CD4-positive, alpha-beta memory T cell (primary cell): ENCODE results near the gene OR52W1. TPM values are rescaled to one million over a fixed set of nuclear protein-coding genes. Genes with fewer than 3 reads are reported as not detected.

Experiments
- CTCF ChIA-PET: fragments of 350-600 bp; sonication (Branson Sonifier 250); formaldehyde crosslinking; loops from one replicate; lab custom pipeline; 2021; ENCODE audit warnings: inconsistent platforms; ENCODE audit not compliant: partially characterized antibody; lab: Charles Lee
- POLR2A ChIA-PET: fragments of 350-600 bp; sonication (Branson Sonifier 250); formaldehyde crosslinking; loops from one replicate; lab custom pipeline; 2021; ENCODE audit not compliant: partially characterized antibody; lab: Charles Lee
- DNase-seq, 5 donors: peaks; one replicate each; pipeline versions ENCODE4 v3.0.0 to v3.0.0-alpha.2; 2020 to 2022; ENCODE audit warnings: mixed read lengths in 1 of 5
- H3K27ac ChIP-seq: one replicate; pipeline ENCODE4 v1.7.0; 2013; ENCODE audit warnings: low read depth, low read length
- H3K27me3 ChIP-seq: 2 replicates; pipeline ENCODE4 v1.7.0; 2013; ENCODE audit warnings: mild to moderate bottlenecking, low read length, moderate library complexity; ENCODE audit not compliant: insufficient read depth
- H3K36me3 ChIP-seq: 2 replicates; pipeline ENCODE4 v1.7.0; 2013; ENCODE audit warnings: mild to moderate bottlenecking, low read length, moderate library complexity; ENCODE audit not compliant: insufficient read depth
- H3K4me1 ChIP-seq: 2 replicates; pipeline ENCODE4 v1.7.0; 2013; ENCODE audit warnings: mild to moderate bottlenecking, low read length, moderate library complexity; ENCODE audit not compliant: insufficient read depth
- H3K4me3 ChIP-seq, 2 donors: one replicate each; pipeline ENCODE4 v1.7.0; 2013; ENCODE audit warnings: low read length in 2 of 2, mild to moderate bottlenecking in 1 of 2
- H3K9me3 ChIP-seq, 2 donors: one replicate each; pipeline ENCODE4 v1.7.0; 2013; ENCODE audit warnings: low read length in 2 of 2, control low read depth in 1 of 2; ENCODE audit not compliant: control insufficient read depth in 1 of 2
- H3K27ac Mint-ChIP-seq, 7 donors: one replicate each; pipeline ENCODE4 v1.8.0; 2020 to 2021; ENCODE audit warnings: mixed read lengths in 7 of 7, mild to moderate bottlenecking in 6 of 7, inconsistent platforms in 3 of 7, moderate library complexity in 3 of 7
- H3K27me3 Mint-ChIP-seq, 2 donors: one replicate each; pipeline ENCODE4 v1.8.0; 2020 to 2021; ENCODE audit warnings: mixed read lengths in 2 of 2
- H3K36me3 Mint-ChIP-seq, 2 donors: one replicate each; pipeline ENCODE4 v1.8.0; 2020 to 2021; ENCODE audit warnings: mixed read lengths in 2 of 2, inconsistent platforms in 1 of 2, mild to moderate bottlenecking in 1 of 2
- H3K4me1 Mint-ChIP-seq, 4 donors: one replicate each; pipeline ENCODE4 v1.8.0; 2020 to 2021; ENCODE audit warnings: mixed read lengths in 4 of 4, mild to moderate bottlenecking in 1 of 4
- H3K4me3 Mint-ChIP-seq, 8 donors: one replicate each; pipeline ENCODE4 v1.8.0; 2020 to 2021; ENCODE audit warnings: mixed read lengths in 8 of 8, mild to moderate bottlenecking in 7 of 8, moderate library complexity in 6 of 8, inconsistent platforms in 3 of 8
- H3K9me3 Mint-ChIP-seq, 8 donors: one replicate each; pipeline ENCODE4 v1.8.0; 2020 to 2021; ENCODE audit warnings: mixed read lengths in 8 of 8, mild to moderate bottlenecking in 5 of 8, inconsistent platforms in 3 of 8, moderate library complexity in 1 of 8
- intact Hi-C: fragments of 100-400 bp; cut with micrococcal nuclease; formaldehyde crosslinking; loops from one replicate; pipeline ENCODE4 v1.15.1; 2023
- polyA plus RNA-seq, 2 donors: library from polyadenylated mRNA; unstranded; fragments of 300-500 nt; fragmentation: Illumina TruSeq; gene quantifications; one replicate each; pipeline ENCODE4 v1.2.3, GENCODE V29; 2021
- total RNA-seq, 2 experiments: library from RNA; stranded (reverse); gene quantifications; one replicate each; pipeline ENCODE4 v1.2.3, GENCODE V29; 2021

The OR52W1 gene
- not detected for total RNA-seq
- not detected for polyA plus RNA-seq

GRCh38 chr11:6199174-6199810 is at the start of gene OR52W1:
Gene OR52W1 (plus strand): TSS chr11:6199224. CDS start chr11:6199224, 0 bp downstream.
- no peak for DNase-seq
- peak within 1 kb of the TSS in 2 of 7 donors; percentile 20 to 43 for H3K27ac Mint-ChIP-seq
- no peaks in the 10 kb centered on the region for H3K36me3 Mint-ChIP-seq
- Histone ChIP-seq H3K4me3 (no peak within 1 kb of the TSS), H3K27ac (no peak within 1 kb of the TSS), H3K36me3 (no peaks in the 10 kb centered on the region), H3K4me1 (peaks cover 18% of the 10 kb centered on the region), H3K27me3 (no peaks in the 10 kb centered on the region), H3K9me3 (no peaks in the 10 kb centered on the region)
- no peak within 1 kb of the TSS for H3K4me3 Mint-ChIP-seq
- ChIA-PET CTCF (no interaction called here), POLR2A (no interaction called here)
- peaks cover 0 to 1% (median 0%) of the 10 kb centered on the region in 8 donors for H3K9me3 Mint-ChIP-seq
- peaks cover 18 to 38% (median 25%) of the 10 kb centered on the region in 4 donors for H3K4me1 Mint-ChIP-seq
- intact Hi-C loops, result no loop called here
- no peaks in the 10 kb centered on the region for H3K27me3 Mint-ChIP-seq

- intact Hi-C loops, result no loop called here
- Histone ChIP-seq H3K9me3 (no peaks in the 10 kb centered on the region), H3K4me1 (no peaks in the 10 kb centered on the region), H3K27ac (no peak overlapping the region), H3K36me3 (no peaks in the 10 kb centered on the region), H3K4me3 (no peak overlapping the region), H3K27me3 (no peaks in the 10 kb centered on the region)
- Mint-ChIP-seq H3K4me3 (no peak overlapping the region), H3K27ac (no peak overlapping the region), H3K4me1 (no peaks in the 10 kb centered on the region), H3K27me3 (peaks cover 0 to 3% of the 10 kb centered on the region in 2 donors), H3K36me3 (no peaks in the 10 kb centered on the region), H3K9me3 (peaks cover 0 to 8% (median 2%) of the 10 kb centered on the region in 8 donors)
- POLR2A ChIA-PET, result no interaction called here
- CTCF ChIA-PET, result interaction anchor here (1.1 kb wide), 1 partner anchor 10 kb away, joined by 3 read pairs; no protein-coding TSS in a partner anchor
- no peak for DNase-seq
Measured at GRCh38 chr11:6151117-6151516, 47.9 kb upstream of the OR52W1 start.

GRCh38 chr11:6152126-6152525 is 46.9 kb upstream of the OR52W1 start:
- H3K9me3 ChIP-seq, result no peaks in the 10 kb centered on the region
- H3K27ac Mint-ChIP-seq, result no peak overlapping the region

GRCh38 chr11:6156628-6157359 is 42.2 kb upstream of the OR52W1 start:
- Mint-ChIP-seq H3K9me3 (no peaks in the 10 kb centered on the region), H3K36me3 (no peaks in the 10 kb centered on the region), H3K27ac (no peak overlapping the region), H3K4me3 (no peak overlapping the region), H3K4me1 (no peaks in the 10 kb centered on the region), H3K27me3 (peaks cover 1 to 6% of the 10 kb centered on the region in 2 donors)
- CTCF ChIA-PET, result no interaction called here
- H3K9me3 ChIP-seq, result no peaks in the 10 kb centered on the region
- no peak overlapping the region for H3K27ac ChIP-seq
- no peak for DNase-seq
- H3K4me3 ChIP-seq, result no peak overlapping the region
- H3K4me1 ChIP-seq, result no peaks in the 10 kb centered on the region
- no peaks in the 10 kb centered on the region for H3K36me3 ChIP-seq
- intact Hi-C loops, result no loop called here
- POLR2A ChIA-PET, result no interaction called here
- H3K27me3 ChIP-seq, result no peaks in the 10 kb centered on the region

More at GRCh38 chr11:6152126-6152525, 46.9 kb upstream of the OR52W1 start:
- no peak for DNase-seq
- H3K4me3 ChIP-seq, result no peak overlapping the region
- H3K27ac ChIP-seq, result no peak overlapping the region
- intact Hi-C loops, result no loop called here
- no peaks in the 10 kb centered on the region for H3K36me3 ChIP-seq
- CTCF ChIA-PET, result no interaction called here
- H3K4me1 Mint-ChIP-seq, result no peaks in the 10 kb centered on the region
- H3K36me3 Mint-ChIP-seq, result no peaks in the 10 kb centered on the region
- peaks cover 0 to 6% of the 10 kb centered on the region in 2 donors for H3K27me3 Mint-ChIP-seq
- no peaks in the 10 kb centered on the region for H3K27me3 ChIP-seq
- no peak overlapping the region for H3K4me3 Mint-ChIP-seq
- H3K9me3 Mint-ChIP-seq, result peaks cover 0 to 8% (median 2%) of the 10 kb centered on the region in 8 donors
- no peaks in the 10 kb centered on the region for H3K4me1 ChIP-seq
- POLR2A ChIA-PET, result no interaction called here

- Histone ChIP-seq H3K27me3 (no peaks in the 10 kb centered on the region), H3K4me3 (no peak within 1 kb of the TSS), H3K4me1 (no peaks in the 10 kb centered on the region), H3K36me3 (no peaks in the 10 kb centered on the region), H3K9me3 (no peaks in the 10 kb centered on the region), H3K27ac (no peak within 1 kb of the TSS)
- intact Hi-C loops, result no loop called here
- Mint-ChIP-seq H3K4me1 (no peaks in the 10 kb centered on the region), H3K4me3 (no peak within 1 kb of the TSS), H3K36me3 (no peaks in the 10 kb centered on the region), H3K9me3 (peaks cover 0 to 5% (median 2%) of the 10 kb centered on the region in 8 donors), H3K27ac (no peak within 1 kb of the TSS), H3K27me3 (peaks cover 9 to 11% of the 10 kb centered on the region in 2 donors)
- ChIA-PET POLR2A (no interaction called here), CTCF (no interaction called here)
- no peak for DNase-seq
Measured at GRCh38 chr11:6170226-6170625, 28.8 kb upstream of the OR52W1 start, which contains the start of gene OR52B2. Gene OR52B2 (minus strand): TSS chr11:6170326. CDS start chr11:6170326, 0 bp downstream.

- H3K4me1 ChIP-seq, result peaks cover 3% of the 10 kb centered on the region
- ChIA-PET CTCF (no interaction called here), POLR2A (no interaction called here)
Measured at GRCh38 chr11:6175440-6175839, 23.6 kb upstream of the OR52W1 start.

GRCh38 chr11:6191742-6192141 is 7.3 kb upstream of the OR52W1 start:
- Histone ChIP-seq H3K4me3 (no peak overlapping the region), H3K4me1 (no peaks in the 10 kb centered on the region), H3K27me3 (no peaks in the 10 kb centered on the region), H3K9me3 (no peaks in the 10 kb centered on the region), H3K27ac (no peak overlapping the region), H3K36me3 (no peaks in the 10 kb centered on the region)
- intact Hi-C loops, result no loop called here
- no peak for DNase-seq
- no peak overlapping the region for H3K27ac Mint-ChIP-seq
- H3K4me3 Mint-ChIP-seq, result no peak overlapping the region
- CTCF ChIA-PET, result no interaction called here
- H3K36me3 Mint-ChIP-seq, result no peaks in the 10 kb centered on the region
- H3K4me1 Mint-ChIP-seq, result peaks cover 0 to 6% (median 3%) of the 10 kb centered on the region in 4 donors
- H3K27me3 Mint-ChIP-seq, result no peaks in the 10 kb centered on the region
- POLR2A ChIA-PET, result no interaction called here
- peaks cover 0 to 2% (median 0%) of the 10 kb centered on the region in 8 donors for H3K9me3 Mint-ChIP-seq

More at GRCh38 chr11:6175440-6175839, 23.6 kb upstream of the OR52W1 start:
- Mint-ChIP-seq H3K27ac (no peak overlapping the region), H3K36me3 (peaks cover 0 to 3% of the 10 kb centered on the region in 2 donors), H3K27me3 (peaks cover under 1 to 1% of the 10 kb centered on the region in 2 donors), H3K4me3 (no peak overlapping the region), H3K4me1 (peaks cover 0 to 18% (median 4%) of the 10 kb centered on the region in 4 donors), H3K9me3 (peaks cover 0 to 13% (median 6%) of the 10 kb centered on the region in 8 donors)
- Histone ChIP-seq H3K27me3 (no peaks in the 10 kb centered on the region), H3K4me3 (no peak overlapping the region), H3K9me3 (no peaks in the 10 kb centered on the region), H3K36me3 (no peaks in the 10 kb centered on the region), H3K27ac (no peak overlapping the region)
- no peak for DNase-seq
- intact Hi-C loops, result no loop called here
